ENCODE results near the gene CLEC4M.

DNA sequence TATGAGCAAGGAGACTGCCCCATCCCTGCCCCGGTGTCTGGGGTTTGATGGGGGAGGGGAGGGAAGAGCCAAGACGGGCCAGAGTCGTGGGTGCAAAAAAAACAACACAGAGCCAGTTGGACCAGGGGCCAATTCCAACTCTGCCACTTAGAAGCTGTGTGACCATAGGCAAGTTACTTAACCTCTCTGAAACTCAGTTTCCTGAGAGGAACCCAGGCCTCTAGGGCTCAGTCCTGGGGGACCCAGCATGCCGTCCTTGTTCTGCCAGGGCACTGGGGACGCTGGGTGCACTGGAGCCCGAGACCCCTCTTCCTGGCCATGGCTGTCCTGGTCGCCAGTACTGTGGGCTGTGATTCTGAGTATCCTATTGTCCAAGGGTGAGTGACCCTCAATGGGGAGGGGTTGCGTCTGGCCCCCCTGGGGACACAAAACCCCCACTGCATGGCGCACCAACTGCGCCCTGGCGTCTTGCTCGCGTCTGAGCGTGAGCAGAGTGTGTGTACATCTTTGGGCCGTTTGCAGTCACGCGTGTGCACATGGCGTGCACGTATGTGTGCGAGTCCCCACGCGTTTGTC, 24.6 kb downstream of the CLEC4M start:
- TF ChIP-seq, protein P1, sequence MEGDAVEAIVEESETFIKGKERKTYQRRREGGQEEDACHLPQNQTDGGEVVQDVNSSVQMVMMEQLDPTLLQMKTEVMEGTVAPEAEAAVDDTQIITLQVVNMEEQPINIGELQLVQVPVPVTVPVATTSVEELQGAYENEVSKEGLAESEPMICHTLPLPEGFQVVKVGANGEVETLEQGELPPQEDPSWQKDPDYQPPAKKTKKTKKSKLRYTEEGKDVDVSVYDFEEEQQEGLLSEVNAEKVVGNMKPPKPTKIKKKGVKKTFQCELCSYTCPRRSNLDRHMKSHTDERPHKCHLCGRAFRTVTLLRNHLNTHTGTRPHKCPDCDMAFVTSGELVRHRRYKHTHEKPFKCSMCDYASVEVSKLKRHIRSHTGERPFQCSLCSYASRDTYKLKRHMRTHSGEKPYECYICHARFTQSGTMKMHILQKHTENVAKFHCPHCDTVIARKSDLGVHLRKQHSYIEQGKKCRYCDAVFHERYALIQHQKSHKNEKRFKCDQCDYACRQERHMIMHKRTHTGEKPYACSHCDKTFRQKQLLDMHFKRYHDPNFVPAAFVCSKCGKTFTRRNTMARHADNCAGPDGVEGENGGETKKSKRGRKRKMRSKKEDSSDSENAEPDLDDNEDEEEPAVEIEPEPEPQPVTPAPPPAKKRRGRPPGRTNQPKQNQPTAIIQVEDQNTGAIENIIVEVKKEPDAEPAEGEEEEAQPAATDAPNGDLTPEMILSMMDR (IDR thresholded peaks at IDR 0.05), result no peak
- no peak for TF ChIP-seq POLR2A (IDR thresholded peaks at IDR 0.05)
